Measurements from ENCODE around the gene PSD2.

PSD2 gene

DNA sequence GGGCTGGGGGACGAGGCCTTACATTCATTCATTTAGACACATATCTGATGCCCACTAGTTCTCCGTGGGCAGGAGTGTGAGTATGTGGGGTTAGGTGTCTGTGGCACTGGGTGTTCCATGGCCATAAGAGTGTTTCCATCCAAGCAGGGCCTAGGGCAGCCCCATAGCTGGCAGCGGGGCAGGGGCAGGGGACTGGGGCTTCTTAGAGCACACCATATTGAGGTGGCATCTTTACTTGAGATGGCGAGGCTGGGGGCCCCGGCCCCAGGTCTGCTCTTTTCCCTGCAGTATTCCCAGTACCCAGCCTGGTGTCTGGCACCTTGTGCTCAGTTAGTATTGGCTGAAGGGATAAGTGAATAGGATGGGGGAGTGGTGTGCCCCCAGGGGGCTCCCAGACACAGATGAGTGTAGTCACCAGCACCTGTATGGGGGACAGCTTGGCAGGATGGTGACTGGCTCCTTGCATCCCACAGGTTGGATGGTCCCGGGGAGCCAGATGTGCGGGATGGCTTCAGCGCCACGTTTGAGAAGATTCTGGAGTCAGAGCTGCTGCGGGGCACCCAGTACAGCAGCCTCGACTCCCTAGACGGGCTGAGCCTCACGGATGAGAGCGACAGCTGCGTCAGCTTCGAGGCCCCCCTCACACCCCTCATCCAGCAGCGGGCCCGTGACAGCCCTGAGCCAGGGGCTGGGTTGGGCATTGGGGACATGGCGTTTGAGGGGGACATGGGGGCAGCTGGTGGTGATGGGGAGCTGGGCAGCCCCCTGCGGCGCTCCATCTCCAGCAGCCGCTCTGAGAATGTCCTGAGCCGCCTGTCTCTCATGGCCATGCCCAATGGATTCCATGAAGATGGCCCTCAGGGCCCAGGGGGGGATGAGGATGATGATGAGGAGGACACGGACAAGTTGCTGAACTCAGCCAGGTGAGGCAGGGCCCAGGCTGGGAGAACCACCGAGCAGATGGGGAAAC lies 17.5 kb downstream of the PSD2 start:
- H3K4me3 ChIP-seq (ENCODE audit: low read depth, low read length), result no peak overlapping the region
- TF ChIP-seq, protein P1, sequence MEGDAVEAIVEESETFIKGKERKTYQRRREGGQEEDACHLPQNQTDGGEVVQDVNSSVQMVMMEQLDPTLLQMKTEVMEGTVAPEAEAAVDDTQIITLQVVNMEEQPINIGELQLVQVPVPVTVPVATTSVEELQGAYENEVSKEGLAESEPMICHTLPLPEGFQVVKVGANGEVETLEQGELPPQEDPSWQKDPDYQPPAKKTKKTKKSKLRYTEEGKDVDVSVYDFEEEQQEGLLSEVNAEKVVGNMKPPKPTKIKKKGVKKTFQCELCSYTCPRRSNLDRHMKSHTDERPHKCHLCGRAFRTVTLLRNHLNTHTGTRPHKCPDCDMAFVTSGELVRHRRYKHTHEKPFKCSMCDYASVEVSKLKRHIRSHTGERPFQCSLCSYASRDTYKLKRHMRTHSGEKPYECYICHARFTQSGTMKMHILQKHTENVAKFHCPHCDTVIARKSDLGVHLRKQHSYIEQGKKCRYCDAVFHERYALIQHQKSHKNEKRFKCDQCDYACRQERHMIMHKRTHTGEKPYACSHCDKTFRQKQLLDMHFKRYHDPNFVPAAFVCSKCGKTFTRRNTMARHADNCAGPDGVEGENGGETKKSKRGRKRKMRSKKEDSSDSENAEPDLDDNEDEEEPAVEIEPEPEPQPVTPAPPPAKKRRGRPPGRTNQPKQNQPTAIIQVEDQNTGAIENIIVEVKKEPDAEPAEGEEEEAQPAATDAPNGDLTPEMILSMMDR (conservative IDR thresholded peaks at IDR 0.05; ENCODE audit: low read depth, low read length), result no peak
- DNase-seq (ENCODE audit: low read depth), result no peak

DNA sequence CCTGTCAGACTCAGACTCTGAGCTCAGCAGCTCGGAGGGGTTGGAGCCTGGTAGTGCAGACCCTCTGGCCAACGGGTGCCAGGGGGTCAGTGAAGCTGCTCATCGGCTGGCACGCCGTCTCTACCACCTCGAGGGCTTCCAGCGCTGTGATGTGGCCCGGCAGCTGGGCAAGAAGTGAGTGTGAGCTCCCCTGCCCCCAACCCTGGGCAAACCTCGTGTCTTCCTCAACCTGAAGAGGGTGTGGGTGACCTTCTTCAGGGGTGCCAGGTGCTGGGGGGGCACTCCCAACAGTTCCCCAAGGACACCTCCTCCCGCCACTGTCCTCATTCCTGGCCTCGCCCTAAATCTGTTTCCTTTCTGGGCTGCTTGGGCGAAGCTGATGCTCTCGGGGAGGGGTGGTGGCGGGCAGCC lies 18.6 kb downstream of the PSD2 start:
- DNase-seq (ENCODE audit: low read depth), result no peak
- no peak overlapping the region for H3K4me3 ChIP-seq (ENCODE audit: low read depth, low read length)
- TF ChIP-seq, protein P1 (conservative IDR thresholded peaks at IDR 0.05; ENCODE audit: low read depth, low read length), result no peak

DNA sequence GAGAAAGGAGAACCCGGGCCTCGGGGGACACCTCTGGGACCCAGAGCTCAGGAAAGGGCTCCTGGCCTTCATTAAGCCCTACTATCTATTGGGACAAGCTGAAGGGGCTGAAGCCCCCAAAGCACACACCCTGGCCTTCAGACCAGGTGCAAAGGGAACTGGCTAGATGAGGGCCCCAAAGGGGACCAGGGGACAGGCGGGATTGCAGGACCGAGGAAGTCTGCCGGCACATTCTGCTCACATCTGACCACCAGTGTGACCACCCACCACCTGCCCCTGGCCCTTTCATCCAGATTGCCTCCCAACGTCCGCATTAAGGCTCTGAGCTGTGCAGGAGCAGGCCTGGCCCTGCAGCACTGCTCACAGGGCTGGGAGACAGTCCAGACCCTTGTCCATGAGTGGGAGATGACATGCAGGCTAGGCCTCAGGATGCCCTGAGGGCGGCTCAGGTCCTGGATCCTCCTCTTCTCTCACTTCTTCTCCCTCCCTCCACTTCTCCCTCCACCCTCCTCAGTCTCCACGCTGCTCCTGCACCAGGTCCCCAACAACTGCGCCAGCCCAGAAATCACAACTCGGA lies 19.2 kb downstream of the PSD2 start:
- no peak for DNase-seq (ENCODE audit: low read depth)
- H3K4me3 ChIP-seq (ENCODE audit: low read depth, low read length), result no peak overlapping the region
- TF ChIP-seq, protein P1 (conservative IDR thresholded peaks at IDR 0.05; ENCODE audit: low read depth, low read length), result no peak

DNA sequence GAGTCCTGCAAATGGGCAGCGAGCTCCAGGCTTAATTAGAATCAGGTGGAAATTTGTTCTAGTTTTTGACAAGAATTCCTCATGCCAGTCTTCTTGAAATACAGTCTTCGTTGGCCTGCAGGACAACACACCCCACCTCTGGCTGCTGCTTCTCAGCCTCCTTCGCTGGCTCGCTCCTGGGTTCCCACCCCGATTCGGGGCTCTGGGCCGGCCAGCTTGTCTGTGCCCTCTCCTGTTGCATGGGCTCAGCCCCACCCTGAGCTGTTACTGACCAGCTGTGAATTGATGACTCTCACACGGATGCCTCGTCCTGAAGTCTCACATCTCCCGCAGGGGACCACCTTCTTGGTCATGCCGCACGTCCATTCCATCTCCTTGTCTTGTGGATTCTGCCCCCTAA lies 21.0 kb downstream of the PSD2 start:
- TF ChIP-seq, protein P1 (conservative IDR thresholded peaks at IDR 0.05; ENCODE audit: low read depth, low read length), result no peak
- no peak overlapping the region for H3K4me3 ChIP-seq (ENCODE audit: low read depth, low read length)
- DNase-seq (ENCODE audit: low read depth), result no peak

DNA sequence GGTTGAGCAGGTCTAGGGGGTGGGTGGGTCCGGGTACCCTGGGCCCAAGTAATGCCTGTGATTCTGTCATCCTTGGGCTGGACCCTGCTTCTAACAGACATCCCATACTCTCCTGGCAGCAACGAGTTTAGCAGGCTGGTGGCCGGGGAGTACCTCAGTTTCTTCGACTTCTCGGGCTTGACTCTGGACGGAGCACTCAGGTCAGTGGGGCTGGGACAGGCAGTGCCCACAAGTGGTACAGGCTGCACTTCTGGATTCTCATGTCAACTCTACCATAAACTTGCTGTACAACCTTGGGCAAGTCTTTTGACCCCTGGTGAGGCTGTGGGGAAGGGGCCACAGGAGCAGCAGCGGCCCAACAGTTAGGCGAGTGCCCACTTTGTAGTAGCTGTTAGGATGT lies 21.8 kb downstream of the PSD2 start:
- DNase-seq (ENCODE audit: low read depth), result no peak
- no peak overlapping the region for H3K4me3 ChIP-seq (ENCODE audit: low read depth, low read length)
- TF ChIP-seq, protein P1 (conservative IDR thresholded peaks at IDR 0.05; ENCODE audit: low read depth, low read length), result no peak

DNA sequence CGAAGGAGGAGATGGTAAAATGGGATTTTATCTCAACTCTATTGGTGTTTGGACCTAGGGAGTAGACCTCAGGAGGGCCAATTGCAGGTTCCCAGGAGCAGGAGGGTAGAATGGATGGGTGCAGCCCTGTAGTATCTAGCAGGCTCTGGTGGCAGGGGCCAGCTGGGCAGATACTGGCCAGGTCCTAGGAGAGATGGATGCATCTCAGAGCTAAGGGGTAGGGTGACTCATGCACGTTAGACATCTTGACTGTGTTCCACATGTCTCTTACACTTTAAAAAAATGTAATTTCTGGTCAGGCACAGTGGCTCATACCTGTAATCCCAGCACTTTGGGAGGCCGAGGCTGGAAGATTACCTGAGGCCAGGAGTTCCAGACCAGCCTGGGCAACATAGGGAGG lies 22.4 kb downstream of the PSD2 start:
- DNase-seq (ENCODE audit: low read depth), result no peak
- TF ChIP-seq, protein P1 (conservative IDR thresholded peaks at IDR 0.05; ENCODE audit: low read depth, low read length), result no peak
- H3K4me3 ChIP-seq (ENCODE audit: low read depth, low read length), result no peak overlapping the region
